Stimulated activated CD8-positive, alpha-beta memory T cell treated with anti-CD3 and anti-CD28 coated beads, Interleukin-7, amount 100 ng/mL, for 1 hour (primary cell): ENCODE results near the gene RRAS.
"Not testable (repeated sequence)": the region's sequence is repeated elsewhere in the genome, so short reads cannot be mapped to it uniquely, and the experiment has no call there.

Experiments used
- DNase-seq, 2 donors: peaks; one replicate each; pipeline ENCODE4 v3.0.0-alpha.2; 2020; ENCODE audit warnings: low read depth in 2 of 2

Gene RRAS

DNA sequence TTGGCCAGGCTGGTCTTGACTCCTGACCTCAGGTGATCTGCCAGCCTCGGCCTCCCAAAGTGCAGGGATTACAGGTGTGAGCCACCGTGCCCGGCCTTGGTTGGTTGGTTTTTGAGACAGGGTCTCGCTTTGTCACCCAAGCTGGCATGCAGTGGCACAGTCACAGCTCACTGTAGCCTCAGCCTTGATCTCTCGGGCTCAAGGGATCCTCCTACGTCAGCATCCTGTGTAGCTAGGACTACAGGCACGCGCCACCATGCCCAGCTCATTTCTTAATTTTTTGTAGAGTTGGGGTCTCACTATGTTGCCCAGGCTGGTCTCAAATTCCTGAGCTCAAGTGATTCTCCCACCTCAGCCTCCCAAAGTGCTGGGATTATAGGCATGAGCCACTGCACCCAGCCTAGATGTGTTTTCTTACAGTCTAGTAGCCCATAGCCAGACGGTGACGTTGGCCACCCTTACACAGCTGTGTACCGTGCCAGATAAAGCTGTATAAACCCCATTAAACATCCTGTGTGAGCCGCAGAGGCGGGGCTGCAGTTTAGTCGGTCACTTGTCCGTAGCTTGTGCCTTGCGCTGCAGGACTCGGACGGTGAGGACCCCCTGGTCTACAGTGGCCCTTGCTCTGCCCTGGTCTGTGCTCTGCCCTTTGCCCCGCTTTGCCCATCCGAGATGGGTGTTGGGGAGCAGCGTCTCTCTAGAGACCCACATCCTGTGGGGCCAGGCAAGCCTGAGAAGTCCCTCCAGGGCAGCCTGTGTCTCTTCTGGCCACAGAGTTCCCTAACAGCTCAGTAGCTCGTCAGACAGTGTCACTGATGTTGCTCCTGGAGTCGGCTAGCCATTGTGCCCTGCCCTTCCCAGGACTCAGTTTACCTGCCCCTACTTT is 15.9 kb upstream of the RRAS start:
- no peak for DNase-seq

- DNase-seq: no peak
These were observed 14.6 kb upstream of the RRAS start for GRCh38 chr19:49654581-49654980.

DNA sequence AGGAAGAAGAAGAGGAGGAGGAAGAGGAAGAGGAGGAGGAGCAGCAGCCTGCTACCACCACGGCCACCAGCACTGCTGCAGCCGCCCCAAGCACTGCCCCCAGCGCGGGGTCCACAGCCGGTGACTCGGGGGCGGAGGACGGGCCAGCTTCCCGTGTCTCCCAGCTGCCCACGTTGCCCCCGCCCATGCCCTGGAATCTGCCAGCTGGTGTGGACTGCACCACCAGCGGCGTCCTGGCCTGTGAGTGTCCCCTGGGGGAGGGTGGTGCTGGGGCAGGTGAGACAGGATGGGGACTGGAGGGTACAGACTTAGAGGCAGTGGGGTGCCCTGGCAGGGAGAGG is 13.5 kb upstream of the RRAS start:
- no peak for DNase-seq

DNA sequence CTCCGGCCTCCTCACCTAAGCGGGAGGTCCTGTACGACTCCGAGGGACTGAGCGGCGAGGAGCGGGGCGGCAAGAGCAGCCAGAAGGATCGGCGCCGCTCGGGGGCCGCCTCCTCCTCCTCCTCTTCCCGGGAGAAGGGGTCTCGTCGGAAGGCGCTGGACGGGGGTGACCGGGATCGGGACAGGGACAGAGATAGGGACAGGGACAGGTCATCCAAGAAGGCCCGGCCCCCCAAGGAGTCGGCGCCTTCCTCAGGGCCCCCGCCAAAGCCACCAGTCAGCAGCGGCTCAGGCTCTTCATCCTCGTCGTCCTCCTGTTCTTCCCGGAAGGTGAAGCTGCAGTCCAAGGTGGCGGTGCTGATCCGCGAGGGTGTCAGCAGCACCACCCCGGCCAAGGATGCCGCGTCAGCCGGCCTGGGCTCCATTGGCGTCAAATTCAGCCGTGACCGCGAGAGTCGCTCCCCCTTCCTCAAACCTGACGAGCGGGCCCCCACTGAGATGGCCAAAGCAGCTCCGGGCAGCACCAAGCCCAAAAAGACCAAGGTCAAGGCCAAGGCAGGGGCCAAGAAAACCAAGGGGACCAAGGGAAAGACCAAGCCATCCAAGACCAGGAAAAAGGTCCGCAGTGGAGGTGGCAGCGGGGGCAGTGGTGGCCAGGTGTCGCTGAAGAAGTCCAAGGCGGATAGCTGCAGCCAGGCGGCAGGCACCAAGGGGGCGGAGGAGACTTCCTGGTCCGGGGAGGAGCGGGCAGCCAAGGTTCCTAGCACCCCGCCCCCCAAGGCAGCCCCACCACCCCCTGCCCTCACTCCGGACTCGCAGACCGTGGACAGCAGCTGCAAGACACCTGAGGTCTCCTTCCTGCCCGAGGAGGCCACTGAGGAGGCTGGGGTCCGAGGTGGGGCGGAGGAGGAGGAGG is 12.9 kb upstream of the RRAS start:
- DNase-seq: no peak

DNA sequence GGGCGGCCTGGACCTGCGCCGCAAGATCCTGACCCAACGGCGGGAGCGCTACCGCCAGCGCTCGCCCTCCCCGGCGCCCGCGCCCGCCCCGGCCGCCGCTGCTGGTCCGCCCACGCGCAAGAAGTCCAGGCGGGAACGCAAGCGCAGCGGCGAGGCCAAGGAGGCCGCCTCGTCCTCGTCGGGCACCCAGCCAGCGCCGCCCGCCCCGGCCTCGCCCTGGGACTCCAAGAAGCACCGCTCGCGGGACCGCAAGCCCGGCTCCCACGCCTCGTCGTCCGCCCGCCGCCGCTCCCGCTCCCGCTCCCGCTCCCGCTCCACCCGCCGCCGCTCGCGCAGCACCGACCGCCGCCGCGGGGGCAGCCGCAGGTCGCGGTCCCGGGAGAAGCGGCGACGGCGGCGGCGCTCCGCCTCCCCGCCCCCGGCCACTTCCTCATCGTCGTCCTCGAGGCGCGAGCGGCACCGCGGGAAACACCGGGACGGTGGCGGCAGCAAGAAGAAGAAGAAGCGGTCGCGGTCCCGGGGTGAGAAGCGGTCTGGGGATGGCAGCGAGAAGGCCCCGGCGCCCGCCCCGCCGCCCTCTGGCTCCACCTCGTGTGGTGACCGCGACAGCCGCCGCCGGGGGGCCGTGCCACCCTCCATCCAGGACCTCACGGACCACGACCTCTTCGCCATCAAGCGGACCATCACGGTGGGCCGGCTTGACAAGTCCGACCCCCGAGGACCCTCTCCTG is 12.0 kb upstream of the RRAS start:
- no peak for DNase-seq

DNA sequence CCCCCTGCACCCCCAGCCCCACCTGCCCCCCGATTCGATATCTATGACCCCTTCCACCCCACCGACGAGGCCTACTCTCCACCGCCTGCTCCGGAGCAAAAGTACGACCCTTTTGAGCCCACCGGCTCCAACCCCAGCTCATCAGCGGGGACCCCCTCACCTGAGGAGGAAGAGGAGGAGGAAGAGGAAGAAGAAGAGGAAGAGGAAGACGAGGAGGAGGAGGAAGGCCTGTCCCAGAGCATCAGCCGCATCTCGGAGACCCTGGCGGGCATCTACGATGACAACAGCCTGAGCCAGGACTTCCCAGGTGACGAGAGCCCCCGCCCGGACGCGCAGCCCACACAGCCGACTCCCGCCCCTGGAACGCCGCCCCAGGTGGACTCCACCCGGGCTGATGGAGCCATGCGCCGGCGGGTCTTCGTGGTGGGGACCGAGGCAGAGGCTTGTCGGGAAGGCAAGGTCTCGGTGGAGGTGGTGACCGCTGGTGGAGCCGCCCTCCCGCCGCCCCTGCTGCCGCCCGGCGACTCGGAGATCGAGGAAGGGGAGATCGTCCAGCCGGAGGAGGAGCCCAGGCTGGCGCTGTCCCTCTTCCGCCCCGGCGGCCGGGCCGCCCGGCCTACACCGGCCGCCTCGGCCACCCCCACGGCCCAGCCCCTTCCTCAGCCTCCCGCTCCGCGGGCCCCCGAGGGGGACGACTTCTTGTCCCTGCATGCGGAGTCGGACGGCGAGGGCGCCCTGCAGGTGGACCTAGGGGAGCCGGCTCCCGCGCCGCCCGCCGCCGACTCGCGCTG is 11.3 kb upstream of the RRAS start:
- DNase-seq: no peak

GRCh38 chr19:49646586-49646985 is 6.6 kb upstream of the RRAS start:
- DNase-seq: no peak

GRCh38 chr19:49645995-49646394 is 6.1 kb upstream of the RRAS start:
- DNase-seq: no peak

DNA sequence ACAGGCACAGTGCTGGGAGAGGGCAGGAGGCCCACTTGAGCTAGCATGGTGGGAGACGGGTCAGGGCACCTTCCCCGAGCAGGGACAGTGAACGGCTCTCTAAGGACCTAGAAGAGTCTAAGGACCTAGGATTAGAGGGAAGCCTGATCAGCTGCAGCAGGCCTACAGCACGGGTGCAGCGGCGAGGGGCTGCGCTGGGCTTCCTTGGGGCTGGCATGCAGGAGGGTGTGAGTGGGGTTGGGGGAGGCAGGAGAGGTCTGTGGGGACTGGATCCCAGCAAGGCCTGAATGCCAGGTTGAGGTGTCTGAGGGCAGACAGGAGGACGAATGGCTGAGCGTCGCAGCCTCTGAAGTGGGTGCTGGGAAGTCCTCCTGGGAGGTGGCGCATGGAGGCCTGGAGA is 5.6 kb upstream of the RRAS start:
- no peak for DNase-seq

GRCh38 chr19:49643466-49643865 is 3.5 kb upstream of the RRAS start:
- DNase-seq: no peak

GRCh38 chr19:49642492-49643035 is 2.6 kb upstream of the RRAS start:
- DNase-seq: no peak

- peak; percentile 97 to 98 for DNase-seq
These were observed 1.9 kb upstream of the RRAS start, which contains the start of gene SCAF1 for GRCh38 chr19:49641688-49642491. Gene SCAF1, plus strand, starts transcription at chr19:49642209. Its CDS starts 2,818 bp downstream, at chr19:49645027.

- DNase-seq: no peak
These were observed 386 bp downstream of the RRAS start for GRCh38 chr19:49639401-49640112.

- no peak for DNase-seq
These were observed 1.9 kb downstream of the RRAS start for GRCh38 chr19:49637821-49638738.

- no peak for DNase-seq
These were observed 3.6 kb downstream of the RRAS start for GRCh38 chr19:49636233-49636932.

- DNase-seq: no peak
These were observed 4.3 kb downstream of the RRAS start for GRCh38 chr19:49635530-49636232.

DNA sequence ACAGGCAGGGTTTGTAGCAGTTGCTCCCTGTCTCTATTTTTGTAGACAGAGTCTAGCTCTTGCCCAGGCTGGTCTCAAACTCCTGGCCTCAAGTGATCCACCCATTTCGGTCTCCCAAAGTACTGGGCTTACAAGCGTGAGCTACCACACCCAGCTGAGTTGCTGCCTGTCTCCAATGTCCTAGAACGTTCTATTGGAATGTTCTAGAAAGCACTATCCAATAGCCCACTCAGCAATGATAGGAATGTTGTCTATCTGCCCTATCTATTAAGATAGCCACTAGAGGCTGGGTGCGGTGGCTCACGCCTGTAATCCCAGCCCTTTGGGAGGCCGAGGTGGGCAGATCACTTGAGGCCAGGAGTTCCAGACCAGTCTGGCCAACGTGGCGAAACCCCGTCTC is 6.7 kb downstream of the RRAS start:
- not testable (repeated sequence) for DNase-seq
